HFF-Myc (cell line): Measurements from ENCODE around the gene PPP2R3B.
"Not testable (repeated sequence)": the region's sequence is repeated elsewhere in the genome, so short reads cannot be mapped to it uniquely, and the experiment has no call there.

ENCODE experiments used
- DNase-seq: peaks from one replicate; pipeline ENCODE4 v3.0.0-alpha.2; 2011; ENCODE audit warnings: low read depth; ENCODE audit errors: extremely low read depth
- H3K4me3 ChIP-seq: replicated peaks from 2 replicates; pipeline ENCODE4 v1.5.1; 2011; ENCODE audit warnings: low read depth, mild to moderate bottlenecking, control low read depth, low read length
- TF ChIP-seq, protein P1 (sequence below): IDR thresholded peaks from 2 replicates; pipeline ENCODE4 v1.5.1; 2012; ENCODE audit warnings: mild to moderate bottlenecking, low read depth, low read length, control low read depth; ENCODE audit errors: missing control alignments

PPP2R3B gene

GRCh38 chrX:308821-309520 is 77.7 kb downstream of the PPP2R3B start:
- no peak overlapping the region for H3K4me3 ChIP-seq
- no peak for DNase-seq
- TF ChIP-seq, protein P1, sequence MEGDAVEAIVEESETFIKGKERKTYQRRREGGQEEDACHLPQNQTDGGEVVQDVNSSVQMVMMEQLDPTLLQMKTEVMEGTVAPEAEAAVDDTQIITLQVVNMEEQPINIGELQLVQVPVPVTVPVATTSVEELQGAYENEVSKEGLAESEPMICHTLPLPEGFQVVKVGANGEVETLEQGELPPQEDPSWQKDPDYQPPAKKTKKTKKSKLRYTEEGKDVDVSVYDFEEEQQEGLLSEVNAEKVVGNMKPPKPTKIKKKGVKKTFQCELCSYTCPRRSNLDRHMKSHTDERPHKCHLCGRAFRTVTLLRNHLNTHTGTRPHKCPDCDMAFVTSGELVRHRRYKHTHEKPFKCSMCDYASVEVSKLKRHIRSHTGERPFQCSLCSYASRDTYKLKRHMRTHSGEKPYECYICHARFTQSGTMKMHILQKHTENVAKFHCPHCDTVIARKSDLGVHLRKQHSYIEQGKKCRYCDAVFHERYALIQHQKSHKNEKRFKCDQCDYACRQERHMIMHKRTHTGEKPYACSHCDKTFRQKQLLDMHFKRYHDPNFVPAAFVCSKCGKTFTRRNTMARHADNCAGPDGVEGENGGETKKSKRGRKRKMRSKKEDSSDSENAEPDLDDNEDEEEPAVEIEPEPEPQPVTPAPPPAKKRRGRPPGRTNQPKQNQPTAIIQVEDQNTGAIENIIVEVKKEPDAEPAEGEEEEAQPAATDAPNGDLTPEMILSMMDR = no peak

GRCh38 chrX:307261-308111 is 79.2 kb downstream of the PPP2R3B start:
- TF ChIP-seq, protein P1 = no peak
- no peak overlapping the region for H3K4me3 ChIP-seq
- DNase-seq = no peak

GRCh38 chrX:306614-307251 is 80.0 kb downstream of the PPP2R3B start:
- not testable (repeated sequence) for H3K4me3 ChIP-seq

GRCh38 chrX:305781-306613 is 80.7 kb downstream of the PPP2R3B start:
- not testable (repeated sequence) for DNase-seq, H3K4me3 ChIP-seq

More at GRCh38 chrX:306614-307251, 80.0 kb downstream of the PPP2R3B start:
- DNase-seq = not testable (repeated sequence)

GRCh38 chrX:302975-303374 is 83.7 kb downstream of the PPP2R3B start:
- DNase-seq = no peak
- TF ChIP-seq, protein P1 = no peak
- H3K4me3 ChIP-seq = no peak overlapping the region

- no peak for DNase-seq
- TF ChIP-seq, protein P1 = no peak
- no peak overlapping the region for H3K4me3 ChIP-seq
Observed at GRCh38 chrX:300334-300733, 86.4 kb downstream of the PPP2R3B start.

DNA sequence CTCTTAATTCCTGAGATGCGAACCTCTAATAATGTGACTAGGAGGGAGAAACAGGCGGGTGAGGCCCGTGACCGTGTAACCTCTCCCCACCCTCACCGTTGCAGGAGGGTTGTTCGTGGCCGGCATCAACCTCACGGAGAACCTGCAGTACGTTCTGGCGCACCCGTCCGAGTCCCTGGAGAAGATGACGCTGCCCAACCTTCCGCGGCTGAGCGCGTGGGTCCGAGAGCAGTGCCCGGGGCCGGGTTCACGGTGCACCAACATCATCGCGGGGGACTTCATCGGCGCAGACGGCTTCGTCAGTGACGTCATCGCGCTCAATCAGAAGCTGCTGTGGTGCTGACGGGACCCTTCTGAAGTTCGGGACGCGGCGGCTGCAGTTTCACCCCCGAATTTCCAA is 87.7 kb downstream of the PPP2R3B start:
- DNase-seq = no peak
- TF ChIP-seq, protein P1 = no peak

More for the DNA sequence above, 87.7 kb downstream of the PPP2R3B start:
- H3K4me3 ChIP-seq = no peak overlapping the region
